PC-3 (cell line): ENCODE measurements around the gene AIRE. TPM values are rescaled to one million over a fixed set of nuclear protein-coding genes. Genes with fewer than 3 reads are reported as not detected.
"Not testable (repeated sequence)": the region's sequence is repeated elsewhere in the genome, so short reads cannot be mapped to it uniquely, and the experiment has no call there.

Source experiments
- ATAC-seq: fragments of 200-7000 bp; cut with Tn5 transposase; 2 replicates; pipeline ENCODE4 v1.9.1; 2020; ENCODE audit warnings: mild to moderate bottlenecking, moderate library complexity
- BruUV-seq: library from RNA; stranded (reverse); fragments of 400-500 nt; replicated peaks from 2 replicates; lab custom pipeline; 2021; lab: Mats Ljungman, UMichigan
- CTCF ChIA-PET: fragments of 300-600 bp; sonication (Branson Sonifier 250); formaldehyde crosslinking; loops from one replicate; lab custom pipeline; 2022; ENCODE audit warnings: antibody characterized with exemption; lab: Charles Lee
- POLR2A ChIA-PET: fragments of 300-600 bp; sonication (Branson Sonifier 250); formaldehyde crosslinking; loops from one replicate; lab custom pipeline; 2022; ENCODE audit warnings: antibody characterized with exemption; ENCODE audit not compliant: unreplicated experiment; lab: Charles Lee
- DNase-seq: peaks from one replicate; pipeline ENCODE4 v3.0.0-alpha.2; 2015
- H2AFZ ChIP-seq: fragments of 300-600 bp; sonication (generic); 2 replicates; pipeline ENCODE4 v1.6.0; 2016; ENCODE audit warnings: antibody characterized with exemption, low read length
- H3F3A ChIP-seq: fragments of 300-600 bp; sonication (generic); one replicate; pipeline ENCODE4 v1.6.0; 2017; ENCODE audit warnings: antibody characterized with exemption, low read length, control low read depth, mild to moderate bottlenecking; ENCODE audit not compliant: unreplicated experiment
- H3K27ac ChIP-seq: fragments of 300-600 bp; sonication (generic); 2 replicates; pipeline ENCODE4 v1.5.1; 2016; ENCODE audit warnings: mild to moderate bottlenecking, low read length
- H3K27me3 ChIP-seq: fragments of 300-600 bp; sonication (generic); 2 replicates; pipeline ENCODE4 v1.6.1; 2016; ENCODE audit warnings: low read length, mixed read lengths
- H3K36me3 ChIP-seq: fragments of 300-600 bp; sonication (generic); 2 replicates; pipeline ENCODE4 v1.6.1; 2016; ENCODE audit warnings: low read depth, mixed run types, low read length, mixed read lengths
- H3K4me1 ChIP-seq: fragments of 300-600 bp; sonication (generic); 2 replicates; pipeline ENCODE4 v1.5.1; 2016; ENCODE audit warnings: low read length; ENCODE audit not compliant: insufficient read depth
- H3K4me2 ChIP-seq: fragments of 300-600 bp; sonication (generic); 2 replicates; pipeline ENCODE4 v1.6.0; 2016; ENCODE audit warnings: low read length
- H3K4me3 ChIP-seq: fragments of 300-600 bp; sonication (generic); 2 replicates; pipeline ENCODE4 v1.5.1; 2016; ENCODE audit warnings: mild to moderate bottlenecking, low read length, mixed read lengths
- H3K79me2 ChIP-seq: fragments of 300-600 bp; sonication (generic); 2 replicates; pipeline ENCODE4 v1.6.1; 2017; ENCODE audit warnings: low read length, mixed read lengths
- H3K9ac ChIP-seq: fragments of 300-600 bp; sonication (generic); 2 replicates; pipeline ENCODE4 v1.6.0; 2016; ENCODE audit warnings: mild to moderate bottlenecking, low read length
- H3K9me2 ChIP-seq: fragments of 300-600 bp; sonication (generic); replicated peaks from 2 replicates; pipeline ENCODE4 v1.6.1; 2016; ENCODE audit warnings: mixed run types, low read length, mixed read lengths
- H3K9me3 ChIP-seq: fragments of 300-600 bp; sonication (generic); 2 replicates; pipeline ENCODE4 v1.6.1; 2016; ENCODE audit warnings: low read length, mixed read lengths
- H4K20me1 ChIP-seq: fragments of 300-600 bp; sonication (generic); 2 replicates; pipeline ENCODE4 v1.6.1; 2016; ENCODE audit warnings: low read length, mixed read lengths
- EZH2 ChIP-seq: fragments of 300-600 bp; sonication (generic); IDR thresholded peaks from one replicate; pipeline ENCODE4 v1.6.1; 2017; ENCODE audit warnings: antibody characterized with exemption, mild to moderate bottlenecking, low read length; ENCODE audit not compliant: unreplicated experiment
- EZH2phosphoT487 ChIP-seq: fragments of 300-600 bp; sonication (generic); IDR thresholded peaks from 2 replicates; pipeline ENCODE4 v1.6.1; 2018; ENCODE audit warnings: mild to moderate bottlenecking, antibody characterized with exemption, low read length, borderline replicate concordance
- intact Hi-C: fragments of 100-400 bp; cut with micrococcal nuclease; formaldehyde crosslinking; loops from 2 replicates; pipeline ENCODE4 v1.9.0; 2023
- total RNA-seq: library from RNA; depleted of rRNA; stranded (reverse); fragments of >200 nt; gene quantifications from 2 replicates; pipeline ENCODE4 v1.2.3, GENCODE V29; 2014
- TF ChIP-seq, protein P1 (sequence below): fragments of 300-600 bp; sonication (generic); conservative IDR thresholded peaks from 2 replicates; pipeline ENCODE4 v1.5.1; 2017; ENCODE audit warnings: antibody characterized with exemption, low read depth, mild to moderate bottlenecking, low read length

Gene AIRE
- total RNA-seq, 1 experiment from 2014 or later = not detected

DNA sequence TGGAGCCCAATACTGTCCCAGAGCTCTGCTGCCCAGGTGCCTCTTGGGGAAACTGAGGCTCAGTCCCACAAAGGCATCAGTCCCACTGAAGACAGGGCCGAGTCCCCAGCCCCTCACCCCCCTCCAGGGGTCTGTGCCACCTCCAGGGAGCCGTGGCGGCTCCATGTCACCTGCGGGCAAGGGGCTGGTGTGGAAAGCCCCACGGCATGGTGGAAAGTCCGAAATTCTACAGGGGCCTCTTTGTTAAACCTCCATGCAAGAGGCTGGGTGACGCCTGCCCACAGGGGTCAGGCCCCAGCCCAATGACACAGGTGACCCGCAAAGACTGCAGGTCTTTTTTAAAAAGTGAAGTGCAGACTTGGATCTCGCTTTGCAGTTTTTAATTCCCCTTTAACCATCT is 3.3 kb upstream of the AIRE start:
- Histone ChIP-seq H4K20me1 (no peaks in the 10 kb centered on the region), H3K36me3 (no peaks in the 10 kb centered on the region), H3K9me3 (no peaks in the 10 kb centered on the region), H3K27me3 (no peaks in the 10 kb centered on the region), H3K4me1 (no peaks in the 10 kb centered on the region), H3K9ac (no peak overlapping the region), H3K9me2 (no peaks in the 10 kb centered on the region), H3F3A (no peaks in the 10 kb centered on the region), H3K79me2 (no peaks in the 10 kb centered on the region), H3K4me2 (no peak overlapping the region), H2AFZ (no peak overlapping the region), H3K27ac (no peak overlapping the region), H3K4me3 (no peak overlapping the region)
- POLR2A ChIA-PET = no interaction called here
- intact Hi-C loops = no loop called here
- no peak for DNase-seq
- BruUV-seq = no TSS peak
- CTCF ChIA-PET = no interaction called here
- TF ChIP-seq EZH2phosphoT487 (no peak), EZH2 (no peak)
- TF ChIP-seq, protein P1, sequence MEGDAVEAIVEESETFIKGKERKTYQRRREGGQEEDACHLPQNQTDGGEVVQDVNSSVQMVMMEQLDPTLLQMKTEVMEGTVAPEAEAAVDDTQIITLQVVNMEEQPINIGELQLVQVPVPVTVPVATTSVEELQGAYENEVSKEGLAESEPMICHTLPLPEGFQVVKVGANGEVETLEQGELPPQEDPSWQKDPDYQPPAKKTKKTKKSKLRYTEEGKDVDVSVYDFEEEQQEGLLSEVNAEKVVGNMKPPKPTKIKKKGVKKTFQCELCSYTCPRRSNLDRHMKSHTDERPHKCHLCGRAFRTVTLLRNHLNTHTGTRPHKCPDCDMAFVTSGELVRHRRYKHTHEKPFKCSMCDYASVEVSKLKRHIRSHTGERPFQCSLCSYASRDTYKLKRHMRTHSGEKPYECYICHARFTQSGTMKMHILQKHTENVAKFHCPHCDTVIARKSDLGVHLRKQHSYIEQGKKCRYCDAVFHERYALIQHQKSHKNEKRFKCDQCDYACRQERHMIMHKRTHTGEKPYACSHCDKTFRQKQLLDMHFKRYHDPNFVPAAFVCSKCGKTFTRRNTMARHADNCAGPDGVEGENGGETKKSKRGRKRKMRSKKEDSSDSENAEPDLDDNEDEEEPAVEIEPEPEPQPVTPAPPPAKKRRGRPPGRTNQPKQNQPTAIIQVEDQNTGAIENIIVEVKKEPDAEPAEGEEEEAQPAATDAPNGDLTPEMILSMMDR = no peak
- ATAC-seq = no peak

DNA sequence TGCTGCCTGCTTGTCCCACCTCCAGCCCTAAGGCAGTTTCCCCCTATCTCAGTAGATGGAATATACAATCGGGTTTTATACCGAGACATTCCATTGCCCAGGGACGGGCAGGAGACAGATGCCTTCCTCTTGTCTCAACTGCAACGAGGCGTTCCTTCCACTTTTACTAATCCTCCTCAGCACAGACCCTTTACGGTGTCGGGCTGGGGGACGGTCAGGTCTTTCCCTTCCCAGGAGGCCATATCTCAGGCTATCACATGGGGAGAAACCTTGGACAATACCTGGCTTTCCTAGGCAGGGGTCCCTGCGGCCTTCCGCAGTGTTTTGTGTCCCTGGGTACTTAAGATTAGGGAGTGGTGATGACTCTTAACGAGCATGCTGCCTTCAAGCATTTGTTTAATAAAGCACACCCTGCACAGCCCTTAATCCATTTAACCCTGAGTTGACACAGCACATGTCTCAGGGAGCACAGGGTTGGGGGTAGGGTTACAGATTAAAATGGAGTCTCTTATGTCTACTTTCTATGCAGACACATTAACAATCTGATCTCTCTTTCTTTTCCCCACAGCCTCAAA is 2.4 kb upstream of the AIRE start:
- H3K27ac ChIP-seq, ATAC-seq, H3K79me2 ChIP-seq, H3F3A ChIP-seq, BruUV-seq, H3K9ac ChIP-seq, H2AFZ ChIP-seq, DNase-seq, H3K4me1 ChIP-seq, H3K4me2 ChIP-seq, H3K9me2 ChIP-seq, H3K36me3 ChIP-seq, POLR2A ChIA-PET, CTCF ChIA-PET, H4K20me1 ChIP-seq, H3K4me3 ChIP-seq, H3K27me3 ChIP-seq, H3K9me3 ChIP-seq, intact Hi-C loops: not testable (repeated sequence)

DNA sequence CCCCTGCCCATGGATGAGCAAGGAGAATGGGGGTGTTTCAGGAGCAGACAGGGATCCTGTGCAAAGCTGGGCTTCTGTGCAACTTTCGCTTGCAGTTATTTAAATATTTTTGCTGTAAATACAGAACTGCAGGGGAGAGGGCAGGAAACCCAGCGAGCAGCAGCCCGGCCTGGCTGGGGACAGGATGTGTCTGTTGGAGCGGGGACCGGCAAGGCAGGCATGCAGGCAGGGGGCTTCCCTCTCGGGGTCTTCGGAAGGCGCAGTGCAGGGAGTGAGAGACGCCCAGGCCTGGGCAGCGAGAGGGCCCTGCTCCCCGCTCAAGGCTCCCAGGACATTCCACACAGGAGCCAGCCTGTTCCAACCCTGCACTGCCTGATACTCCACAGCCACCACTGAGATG is 1.7 kb upstream of the AIRE start:
- ChIA-PET POLR2A (no interaction called here), CTCF (no interaction called here)
- Histone ChIP-seq H2AFZ (no peak overlapping the region), H3K4me3 (no peak overlapping the region), H3K9ac (no peak overlapping the region), H3K4me2 (no peak overlapping the region), H3K4me1 (no peaks in the 10 kb centered on the region), H3K9me2 (no peaks in the 10 kb centered on the region), H3K27me3 (no peaks in the 10 kb centered on the region), H3F3A (no peaks in the 10 kb centered on the region), H3K9me3 (no peaks in the 10 kb centered on the region), H3K36me3 (no peaks in the 10 kb centered on the region), H4K20me1 (no peaks in the 10 kb centered on the region), H3K79me2 (no peaks in the 10 kb centered on the region), H3K27ac (no peak overlapping the region)
- TF ChIP-seq, protein P1 = no peak
- TF ChIP-seq EZH2 (no peak), EZH2phosphoT487 (no peak)
- ATAC-seq (no peak), DNase-seq (no peak)
- BruUV-seq = no TSS peak
- intact Hi-C loops = no loop called here
